ENCODE measurements around the gene LDLRAD4.

The LDLRAD4 gene

GRCh38 chr18:13451213-13451540 is 232.6 kb downstream of the LDLRAD4 start:
- Histone ChIP-seq H3K4me3 (ENCODE audit: insufficient read depth, low read length, poor library complexity, severe bottlenecking) (no peak overlapping the region), H3K9me3 (ENCODE audit: insufficient read depth, low read length) (no peaks in the 10 kb centered on the region), H3K36me3 (ENCODE audit: low read length) (no peaks in the 10 kb centered on the region), H4K20me1 (ENCODE audit: low read depth, low read length) (no peaks in the 10 kb centered on the region), H3K27me3 (ENCODE audit: low read length) (no peaks in the 10 kb centered on the region), H3F3A (ENCODE audit: insufficient read depth) (no peaks in the 10 kb centered on the region), H3K27ac (ENCODE audit: low read depth, low read length) (no peak overlapping the region), H3K4me2 (ENCODE audit: low read depth, low read length, poor library complexity, severe bottlenecking) (no peak overlapping the region), H3K9me2 (replicated peaks; ENCODE audit: insufficient read depth, low read length) (no peaks in the 10 kb centered on the region), H2AFZ (ENCODE audit: low read depth, low read length, severe bottlenecking) (no peak overlapping the region), H3K9ac (ENCODE audit: low read length) (no peak overlapping the region), H3K79me2 (ENCODE audit: insufficient read depth, low read length) (no peaks in the 10 kb centered on the region)
- TF ChIP-seq EZH2phosphoT487 (conservative IDR thresholded peaks at IDR 0.05; ENCODE audit: low read length) (no peak), CTCF (IDR thresholded peaks at IDR 0.05; ENCODE audit: insufficient read depth, low read length, poor library complexity, severe bottlenecking) (no peak)

GRCh38 chr18:13451661-13452387 is 233.3 kb downstream of the LDLRAD4 start:
- no peaks in the 10 kb centered on the region for H3K9me3 ChIP-seq (ENCODE audit: insufficient read depth, low read length)
- no peak for TF ChIP-seq EZH2phosphoT487 (conservative IDR thresholded peaks at IDR 0.05; ENCODE audit: low read length)
- no peak for TF ChIP-seq CTCF (IDR thresholded peaks at IDR 0.05; ENCODE audit: insufficient read depth, low read length, poor library complexity, severe bottlenecking)
- H3K79me2 ChIP-seq (ENCODE audit: insufficient read depth, low read length): no peaks in the 10 kb centered on the region
- H3K4me3 ChIP-seq (ENCODE audit: insufficient read depth, low read length, poor library complexity, severe bottlenecking): no peak overlapping the region
- no peaks in the 10 kb centered on the region for H3K36me3 ChIP-seq (ENCODE audit: low read length)
- H3K4me2 ChIP-seq (ENCODE audit: low read depth, low read length, poor library complexity, severe bottlenecking): no peak overlapping the region
- no peaks in the 10 kb centered on the region for H3F3A ChIP-seq (ENCODE audit: insufficient read depth)
- H3K27ac ChIP-seq (ENCODE audit: low read depth, low read length): no peak overlapping the region
- no peaks in the 10 kb centered on the region for H3K9me2 ChIP-seq (replicated peaks; ENCODE audit: insufficient read depth, low read length)
- H3K27me3 ChIP-seq (ENCODE audit: low read length): no peaks in the 10 kb centered on the region
- H3K9ac ChIP-seq (ENCODE audit: low read length): no peak overlapping the region
- H2AFZ ChIP-seq (ENCODE audit: low read depth, low read length, severe bottlenecking): no peak overlapping the region
- H4K20me1 ChIP-seq (ENCODE audit: low read depth, low read length): no peaks in the 10 kb centered on the region

- Histone ChIP-seq H3K9ac (ENCODE audit: low read length) (no peak overlapping the region), H3F3A (ENCODE audit: insufficient read depth) (no peaks in the 10 kb centered on the region), H3K27ac (ENCODE audit: low read depth, low read length) (no peak overlapping the region), H2AFZ (ENCODE audit: low read depth, low read length, severe bottlenecking) (no peak overlapping the region), H3K4me3 (ENCODE audit: insufficient read depth, low read length, poor library complexity, severe bottlenecking) (no peak overlapping the region), H3K36me3 (ENCODE audit: low read length) (no peaks in the 10 kb centered on the region), H3K9me3 (ENCODE audit: insufficient read depth, low read length) (no peaks in the 10 kb centered on the region), H3K79me2 (ENCODE audit: insufficient read depth, low read length) (no peaks in the 10 kb centered on the region), H3K9me2 (replicated peaks; ENCODE audit: insufficient read depth, low read length) (no peaks in the 10 kb centered on the region), H3K27me3 (ENCODE audit: low read length) (no peaks in the 10 kb centered on the region), H4K20me1 (ENCODE audit: low read depth, low read length) (no peaks in the 10 kb centered on the region), H3K4me2 (ENCODE audit: low read depth, low read length, poor library complexity, severe bottlenecking) (no peak overlapping the region)
- TF ChIP-seq EZH2phosphoT487 (conservative IDR thresholded peaks at IDR 0.05; ENCODE audit: low read length): no peak
- TF ChIP-seq CTCF (IDR thresholded peaks at IDR 0.05; ENCODE audit: insufficient read depth, low read length, poor library complexity, severe bottlenecking): no peak
Observed at GRCh38 chr18:13452388-13452811, 233.8 kb downstream of the LDLRAD4 start.

All from SU-DHL-6 (cell line).